Gastroesophageal sphincter (tissue), 4 donors: Measurements from ENCODE around the gene GLB1L3. TPM values are rescaled to one million over a fixed set of nuclear protein-coding genes. Genes with fewer than 3 reads are reported as not detected.

Source experiments
- ATAC-seq: fragments of 150-250 bp; one replicate; pipeline ENCODE4 v1.9.1; 2016; ENCODE audit warnings: mild to moderate bottlenecking, moderate library complexity
- H3K27ac ChIP-seq, 4 donors: fragments of 200-600 bp; sonication (generic) in 3 of 4; 1 replicate in 3 of 4; 2 replicates in 1 of 4; pipeline ENCODE4 v1.5.1; 2016 to 2019
- H3K27me3 ChIP-seq: fragments of 200-600 bp; sonication (generic); one replicate; pipeline ENCODE4 v1.5.1; 2019
- H3K36me3 ChIP-seq, 2 donors: fragments of 200-600 bp; sonication (generic); one replicate each; pipeline ENCODE4 v1.5.1; 2019; ENCODE audit warnings: control low read depth in 1 of 2
- H3K4me1 ChIP-seq, 3 donors: fragments of 200-600 bp; sonication (generic); 1 replicate in 2 of 3; 2 replicates in 1 of 3; pipeline ENCODE4 v1.5.1; 2016 to 2019; ENCODE audit warnings: control low read depth in 2 of 3
- H3K4me3 ChIP-seq, 2 donors: fragments of 200-600 bp; sonication (generic); one replicate each; pipeline ENCODE4 v1.5.1; 2019; ENCODE audit warnings: mild to moderate bottlenecking in 1 of 2, moderate library complexity in 1 of 2
- H3K9me3 ChIP-seq, 3 donors: fragments of 200-600 bp; sonication (generic); one replicate each; pipeline ENCODE4 v1.5.1; 2017 to 2019; ENCODE audit warnings: control low read depth in 2 of 3
- CTCF ChIP-seq, 4 experiments: fragments of 200-600 bp in 2 of 4; fragments of 450-650 bp in 2 of 4; sonication (generic) in 1 of 4; IDR thresholded peaks; one replicate each; pipeline ENCODE4 v1.5.1; 2017 to 2019; ENCODE audit warnings: antibody characterized with exemption in 4 of 4, mild to moderate bottlenecking in 2 of 4, moderate library complexity in 2 of 4
- EP300 ChIP-seq: sonication (generic); formaldehyde crosslinking; IDR thresholded peaks from one replicate; pipeline ENCODE4 v1.6.1; 2017; ENCODE audit warnings: antibody characterized with exemption, mild to moderate bottlenecking
- POLR2A ChIP-seq, 2 donors: fragments of 450-650 bp; IDR thresholded peaks; one replicate each; pipeline ENCODE4 v1.6.1; 2017; ENCODE audit warnings: antibody characterized with exemption in 2 of 2, mild to moderate bottlenecking in 2 of 2, moderate library complexity in 1 of 2
- POLR2AphosphoS5 ChIP-seq: sonication (generic); formaldehyde crosslinking; IDR thresholded peaks from one replicate; pipeline ENCODE4 v1.6.1; 2017; ENCODE audit warnings: antibody characterized with exemption
- WGBS, 2 donors: methylation state at CpG; one replicate each; pipeline ENCODE4 v1.1.5; 2018; ENCODE audit warnings: low coverage in 1 of 2; 5-methylcytosine and 5-hydroxymethylcytosine counted together
- total RNA-seq, 4 donors: library from RNA; depleted of rRNA; stranded (reverse); fragments of >200 nt; gene quantifications; one replicate each; pipeline ENCODE4 v1.1.0, GENCODE V29; 2016

The GLB1L3 gene
- total RNA-seq, 4 donors from 2014 or later: 0.42 TPM; not detected in 3

GRCh38 chr11:134293119-134294113, 17.2 kb downstream of the GLB1L3 start:
- ATAC-seq: no peak
- 80 to 88% methylated on average over 7 to 8 of the region's 20 CpGs for WGBS, 2 donors
- Histone ChIP-seq H3K27me3 (no peaks in the 10 kb centered on the region), H3K36me3 (no peaks in the 10 kb centered on the region), H3K9me3 (no peaks in the 10 kb centered on the region), H3K4me3 (no peak overlapping the region), H3K27ac (no peak overlapping the region), H3K4me1 (peaks cover 0 to 6% (median 0%) of the 10 kb centered on the region in 3 donors)
- TF ChIP-seq POLR2A (IDR thresholded peaks at IDR 0.05) (no peak), EP300 (no peak), POLR2AphosphoS5 (no peak), CTCF (IDR thresholded peaks at IDR 0.05) (no peak)

- Histone ChIP-seq H3K4me3 (no peak overlapping the region), H3K27ac (no peak overlapping the region), H3K9me3 (no peaks in the 10 kb centered on the region), H3K36me3 (no peaks in the 10 kb centered on the region), H3K27me3 (no peaks in the 10 kb centered on the region), H3K4me1 (peaks cover 0 to 5% (median 0%) of the 10 kb centered on the region in 3 donors)
- TF ChIP-seq EP300 (no peak), POLR2A (IDR thresholded peaks at IDR 0.05) (no peak), CTCF (IDR thresholded peaks at IDR 0.05) (no peak), POLR2AphosphoS5 (no peak)
- 62 to 71% methylated on average over 9 of the region's 9 CpGs for WGBS, 2 donors
- no peak for ATAC-seq
Observed at GRCh38 chr11:134294664-134295063, 18.5 kb downstream of the GLB1L3 start.

- WGBS, 2 donors: 87 to 100% methylated on average over 2 to 3 of the region's 12 CpGs
- no peak for ATAC-seq
- Histone ChIP-seq H3K27me3 (peaks cover 18% of the 10 kb centered on the region), H3K27ac (no peak overlapping the region), H3K4me3 (no peak overlapping the region), H3K36me3 (no peaks in the 10 kb centered on the region), H3K4me1 (no peaks in the 10 kb centered on the region), H3K9me3 (peaks cover 0 to 10% (median 0%) of the 10 kb centered on the region in 3 donors)
- no peak for TF ChIP-seq CTCF (IDR thresholded peaks at IDR 0.05)
- TF ChIP-seq EP300: no peak
- no peak for TF ChIP-seq POLR2A (IDR thresholded peaks at IDR 0.05)
- no peak for TF ChIP-seq POLR2AphosphoS5
Observed at GRCh38 chr11:134312223-134312622, 36.0 kb downstream of the GLB1L3 start.

- ATAC-seq: no peak
- H3K27me3 ChIP-seq: peaks cover 18% of the 10 kb centered on the region
- no CpG with 5 or more reads among the region's 5 CpGs for WGBS, 2 donors
Observed at GRCh38 chr11:134312807-134313206, 36.6 kb downstream of the GLB1L3 start.

More at GRCh38 chr11:134312807-134313206, 36.6 kb downstream of the GLB1L3 start:
- H3K36me3 ChIP-seq: no peaks in the 10 kb centered on the region
- H3K4me3 ChIP-seq: no peak overlapping the region
- no peaks in the 10 kb centered on the region for H3K4me1 ChIP-seq
- peaks cover 0 to 16% (median 0%) of the 10 kb centered on the region in 3 donors for H3K9me3 ChIP-seq
- no peak overlapping the region for H3K27ac ChIP-seq
- TF ChIP-seq EP300: no peak
- TF ChIP-seq CTCF (IDR thresholded peaks at IDR 0.05): no peak
- TF ChIP-seq POLR2AphosphoS5: no peak
- TF ChIP-seq POLR2A (IDR thresholded peaks at IDR 0.05): no peak
